HEK293 (cell line): Measurements from ENCODE around the gene MLX.

Experiments used
- ELK4 ChIP-seq: IDR thresholded peaks from 2 replicates; pipeline ENCODE4 v1.6.1; 2011; ENCODE audit warnings: mild to moderate bottlenecking, low read depth, low read length, borderline replicate concordance
- KLF9 ChIP-seq: fragments of 450-650 bp; formaldehyde crosslinking; IDR thresholded peaks from 2 replicates; pipeline ENCODE4 v1.5.1; 2016; ENCODE audit warnings: missing biosample characterization, missing genetic modification characterization, low read depth
- PBX3 ChIP-seq: sonication (generic); formaldehyde crosslinking; IDR thresholded peaks from 2 replicates; pipeline ENCODE4 v1.8.1; 2022; ENCODE audit warnings: mild to moderate bottlenecking, moderate library complexity, missing genetic modification reagents
- ZNF112 ChIP-seq: fragments of 450-650 bp; formaldehyde crosslinking; IDR thresholded peaks from 2 replicates; pipeline ENCODE4 v1.5.0; 2017; ENCODE audit warnings: missing biosample characterization, missing genetic modification characterization
- ZNF155 ChIP-seq: fragments of 450-650 bp; formaldehyde crosslinking; IDR thresholded peaks from 2 replicates; pipeline ENCODE4 v1.5.1; 2016; ENCODE audit warnings: missing biosample characterization, missing genetic modification characterization
- ZNF214 ChIP-seq: fragments of 450-650 bp; formaldehyde crosslinking; IDR thresholded peaks from 2 replicates; pipeline ENCODE4 v1.5.1; 2017; ENCODE audit warnings: missing biosample characterization, mild to moderate bottlenecking, missing genetic modification characterization, borderline replicate concordance
- ZNF37A ChIP-seq: fragments of 450-650 bp; IDR thresholded peaks from 2 replicates; pipeline ENCODE4 v1.5.1; 2018; ENCODE audit warnings: missing biosample characterization, missing genetic modification characterization
- ZNF404 ChIP-seq: fragments of 450-650 bp; formaldehyde crosslinking; IDR thresholded peaks from 2 replicates; pipeline ENCODE4 v1.5.1; 2017; ENCODE audit warnings: missing biosample characterization, missing genetic modification characterization
- ZNF449 ChIP-seq: fragments of 450-650 bp; formaldehyde crosslinking; IDR thresholded peaks from 2 replicates; pipeline ENCODE4 v1.5.1; 2017; ENCODE audit warnings: missing biosample characterization, mild to moderate bottlenecking, missing genetic modification characterization, moderate library complexity
- ZNF518A ChIP-seq: fragments of 450-650 bp; formaldehyde crosslinking; conservative IDR thresholded peaks from 2 replicates; pipeline ENCODE4 v1.5.1; 2016; ENCODE audit warnings: low read depth, missing biosample characterization, missing genetic modification characterization
- ZNF701 ChIP-seq: fragments of 450-650 bp; formaldehyde crosslinking; IDR thresholded peaks from 2 replicates; pipeline ENCODE4 v1.5.1; 2016; ENCODE audit warnings: missing biosample characterization, missing genetic modification characterization
- ZNF785 ChIP-seq: fragments of 450-650 bp; formaldehyde crosslinking; IDR thresholded peaks from 2 replicates; pipeline ENCODE4 v1.5.1; 2016; ENCODE audit warnings: missing biosample characterization, missing genetic modification characterization
- TF ChIP-seq, protein P1 (sequence below): fragments of 450-650 bp; formaldehyde crosslinking; IDR thresholded peaks from 2 replicates; pipeline ENCODE4 v1.5.1; 2016; ENCODE audit warnings: missing biosample characterization, missing genetic modification characterization, borderline replicate concordance
- TF ChIP-seq, protein P2 (sequence below): fragments of 450-650 bp; formaldehyde crosslinking; IDR thresholded peaks from 2 replicates; pipeline ENCODE4 v1.5.1; 2017; ENCODE audit warnings: missing biosample characterization, missing genetic modification characterization

The MLX gene

DNA sequence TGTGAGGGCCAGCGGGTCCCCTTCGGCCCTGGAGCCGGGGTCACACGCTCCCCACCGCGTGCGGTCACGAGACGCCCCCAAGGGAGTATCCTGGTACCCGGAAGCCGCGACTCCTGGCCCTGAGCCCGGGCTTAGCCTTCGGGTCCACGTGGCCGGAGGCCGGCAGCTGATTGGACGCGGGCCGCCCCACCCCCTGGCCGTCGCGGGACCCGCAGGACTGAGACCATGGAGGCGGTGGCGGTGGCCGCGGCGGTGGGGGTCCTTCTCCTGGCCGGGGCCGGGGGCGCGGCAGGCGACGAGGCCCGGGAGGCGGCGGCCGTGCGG, 30.9 kb upstream of the MLX start, which contains the start of gene NAGLU (continued):
- TF ChIP-seq, protein P1, sequence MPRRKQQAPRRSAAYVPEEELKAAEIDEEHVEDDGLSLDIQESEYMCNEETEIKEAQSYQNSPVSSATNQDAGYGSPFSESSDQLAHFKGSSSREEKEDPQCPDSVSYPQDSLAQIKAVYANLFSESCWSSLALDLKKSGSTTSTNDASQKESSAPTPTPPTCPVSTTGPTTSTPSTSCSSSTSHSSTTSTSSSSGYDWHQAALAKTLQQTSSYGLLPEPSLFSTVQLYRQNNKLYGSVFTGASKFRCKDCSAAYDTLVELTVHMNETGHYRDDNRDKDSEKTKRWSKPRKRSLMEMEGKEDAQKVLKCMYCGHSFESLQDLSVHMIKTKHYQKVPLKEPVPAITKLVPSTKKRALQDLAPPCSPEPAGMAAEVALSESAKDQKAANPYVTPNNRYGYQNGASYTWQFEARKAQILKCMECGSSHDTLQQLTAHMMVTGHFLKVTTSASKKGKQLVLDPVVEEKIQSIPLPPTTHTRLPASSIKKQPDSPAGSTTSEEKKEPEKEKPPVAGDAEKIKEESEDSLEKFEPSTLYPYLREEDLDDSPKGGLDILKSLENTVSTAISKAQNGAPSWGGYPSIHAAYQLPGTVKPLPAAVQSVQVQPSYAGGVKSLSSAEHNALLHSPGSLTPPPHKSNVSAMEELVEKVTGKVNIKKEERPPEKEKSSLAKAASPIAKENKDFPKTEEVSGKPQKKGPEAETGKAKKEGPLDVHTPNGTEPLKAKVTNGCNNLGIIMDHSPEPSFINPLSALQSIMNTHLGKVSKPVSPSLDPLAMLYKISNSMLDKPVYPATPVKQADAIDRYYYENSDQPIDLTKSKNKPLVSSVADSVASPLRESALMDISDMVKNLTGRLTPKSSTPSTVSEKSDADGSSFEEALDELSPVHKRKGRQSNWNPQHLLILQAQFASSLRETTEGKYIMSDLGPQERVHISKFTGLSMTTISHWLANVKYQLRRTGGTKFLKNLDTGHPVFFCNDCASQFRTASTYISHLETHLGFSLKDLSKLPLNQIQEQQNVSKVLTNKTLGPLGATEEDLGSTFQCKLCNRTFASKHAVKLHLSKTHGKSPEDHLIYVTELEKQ (tag by site-specific recombination), result 0 out of 2 replicates have a peak, but pooled peaks have one; percentile 40
- TF ChIP-seq KLF9 (tag by site-specific recombination), result no peak; the same call in 1 of the 2 replicates
- no peak for TF ChIP-seq ZNF701
- TF ChIP-seq, protein P2, sequence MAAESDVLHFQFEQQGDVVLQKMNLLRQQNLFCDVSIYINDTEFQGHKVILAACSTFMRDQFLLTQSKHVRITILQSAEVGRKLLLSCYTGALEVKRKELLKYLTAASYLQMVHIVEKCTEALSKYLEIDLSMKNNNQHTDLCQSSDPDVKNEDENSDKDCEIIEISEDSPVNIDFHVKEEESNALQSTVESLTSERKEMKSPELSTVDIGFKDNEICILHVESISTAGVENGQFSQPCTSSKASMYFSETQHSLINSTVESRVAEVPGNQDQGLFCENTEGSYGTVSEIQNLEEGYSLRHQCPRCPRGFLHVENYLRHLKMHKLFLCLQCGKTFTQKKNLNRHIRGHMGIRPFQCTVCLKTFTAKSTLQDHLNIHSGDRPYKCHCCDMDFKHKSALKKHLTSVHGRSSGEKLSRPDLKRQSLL (tag by site-specific recombination), result peak; percentile 80
- TF ChIP-seq ZNF214 (tag by site-specific recombination), result no peak
- no peak for TF ChIP-seq PBX3 (CRISPR knock-in tag)
- no peak for TF ChIP-seq ZNF404 (tag by site-specific recombination)
- TF ChIP-seq ZNF449 (tag by site-specific recombination), result no peak
- no peak for TF ChIP-seq ZNF112
- TF ChIP-seq ZNF155 (tag by site-specific recombination), result no peak
- no peak for TF ChIP-seq ZNF37A (tag by site-specific recombination)
- TF ChIP-seq ELK4, result no peak
- TF ChIP-seq ZNF518A (tag by site-specific recombination), result 0 out of 2 replicates have a peak, but pooled peaks have one; percentile 8
- TF ChIP-seq ZNF785, result no peak
